GM23248 (cell line): ENCODE measurements around the gene PLA2G2D. TPM values are rescaled to one million over a fixed set of nuclear protein-coding genes. Genes with fewer than 3 reads are reported as not detected.

Experiments used
- DNase-seq: peaks from one replicate; pipeline ENCODE4 v3.0.0-alpha.2; 2015
- H2AFZ ChIP-seq: fragments of 200-600 bp; sonication (generic); 2 replicates; pipeline ENCODE4 v1.6.1; 2016; ENCODE audit warnings: antibody characterized with exemption
- H3F3A ChIP-seq: fragments of 200-600 bp; sonication (generic); 2 replicates; pipeline ENCODE4 v1.6.1; 2016; ENCODE audit warnings: mild to moderate bottlenecking, antibody characterized with exemption, mixed run types; ENCODE audit not compliant: insufficient read depth
- H3K27ac ChIP-seq: fragments of 200-600 bp; sonication (generic); 2 replicates; pipeline ENCODE4 v1.5.1; 2016; ENCODE audit warnings: mild to moderate bottlenecking
- H3K27me3 ChIP-seq: fragments of 200-600 bp; sonication (generic); replicated peaks from 2 replicates; pipeline ENCODE4 v1.6.1; 2016; ENCODE audit warnings: mild to moderate bottlenecking; ENCODE audit not compliant: insufficient read depth
- H3K36me3 ChIP-seq: fragments of 200-600 bp; sonication (generic); 2 replicates; pipeline ENCODE4 v1.6.1; 2016; ENCODE audit warnings: low read depth, mild to moderate bottlenecking
- H3K4me1 ChIP-seq: fragments of 200-600 bp; sonication (generic); 2 replicates; pipeline ENCODE4 v1.6.1; 2016; ENCODE audit warnings: mild to moderate bottlenecking; ENCODE audit not compliant: insufficient read depth
- H3K4me2 ChIP-seq: fragments of 200-600 bp; sonication (generic); one replicate; pipeline ENCODE4 v1.6.1; 2016; ENCODE audit warnings: mild to moderate bottlenecking; ENCODE audit not compliant: unreplicated experiment
- H3K4me3 ChIP-seq: fragments of 200-600 bp; sonication (generic); 2 replicates; pipeline ENCODE4 v1.5.1; 2016; ENCODE audit warnings: mild to moderate bottlenecking
- H3K79me2 ChIP-seq: fragments of 200-600 bp; sonication (generic); 2 replicates; pipeline ENCODE4 v1.6.1; 2016; ENCODE audit warnings: mild to moderate bottlenecking; ENCODE audit not compliant: insufficient read depth
- H3K9ac ChIP-seq: fragments of 200-600 bp; sonication (generic); 2 replicates; pipeline ENCODE4 v1.6.1; 2016; ENCODE audit warnings: mild to moderate bottlenecking
- H3K9me2 ChIP-seq: fragments of 200-600 bp; sonication (generic); 2 replicates; pipeline ENCODE4 v1.6.1; 2016; ENCODE audit warnings: mixed run types, mild to moderate bottlenecking, moderate library complexity; ENCODE audit not compliant: insufficient read depth
- H3K9me3 ChIP-seq: fragments of 200-600 bp; sonication (generic); one replicate; pipeline ENCODE4 v1.6.1; 2017; ENCODE audit warnings: low read depth
- H4K20me1 ChIP-seq: fragments of 200-600 bp; sonication (generic); 2 replicates; pipeline ENCODE4 v1.6.0; 2016; ENCODE audit not compliant: insufficient read depth
- EZH2 ChIP-seq: fragments of 200-600 bp; sonication (generic); IDR thresholded peaks from 2 replicates; pipeline ENCODE4 v1.6.1; 2018; ENCODE audit warnings: antibody characterized with exemption, mild to moderate bottlenecking; ENCODE audit not compliant: insufficient read depth, poor library complexity, severe bottlenecking
- EZH2phosphoT487 ChIP-seq: fragments of 200-600 bp; sonication (generic); IDR thresholded peaks from 2 replicates; pipeline ENCODE4 v1.6.1; 2018; ENCODE audit warnings: antibody characterized with exemption, moderate library complexity, mild to moderate bottlenecking, low read depth; ENCODE audit not compliant: insufficient read depth
- WGBS, 2 experiments: methylation state at CpG; one replicate each; pipeline ENCODE4 v1.1.6; 2015 to 2017; ENCODE audit warnings: low lambda C conversion rate in 2 of 2, low coverage in 1 of 2; ENCODE audit errors: missing lambda C conversion rate in 2 of 2; 5-methylcytosine and 5-hydroxymethylcytosine counted together
- in situ Hi-C: fragments of 300-500 bp; cut with MboI; formaldehyde crosslinking; loops from 2 replicates; pipeline ENCODE4 v1.15.0; 2020
- polyA plus RNA-seq: library from polyadenylated mRNA; unstranded; fragments of >200 nt; fragmentation: Nextera tagmentation; extraction: Ambion mirVana; gene quantifications from 2 replicates; pipeline ENCODE4 v1.2.1, GENCODE V29; 2016
- total RNA-seq: library from RNA; depleted of rRNA; stranded (reverse); fragments of >200 nt; shearing (Covaris generic); gene quantifications from 2 replicates; pipeline ENCODE4 v1.2.3, GENCODE V29; 2014

Gene PLA2G2D
- total and polyA plus RNA-seq, 2 experiments from 2014 or later = not detected

- Histone ChIP-seq H4K20me1 (no peaks in the 10 kb centered on the region), H3K4me1 (no peaks in the 10 kb centered on the region), H3K9me3 (no peaks in the 10 kb centered on the region), H3K27ac (no peak overlapping the region), H2AFZ (no peak overlapping the region), H3K9ac (no peak overlapping the region), H3K4me3 (no peak overlapping the region), H3K9me2 (no peaks in the 10 kb centered on the region), H3K4me2 (no peak overlapping the region), H3K79me2 (no peaks in the 10 kb centered on the region), H3K36me3 (no peaks in the 10 kb centered on the region), H3F3A (no peaks in the 10 kb centered on the region), H3K27me3 (0 out of 2 replicates have a peak, but pooled peaks cover 5% of the 10 kb centered on the region)
- DNase-seq = no peak
- in situ Hi-C loops = no loop called here
- no peak for TF ChIP-seq EZH2
- no peak for TF ChIP-seq EZH2phosphoT487
- WGBS, 2 experiments = 30 to 39% methylated on average over 6 of the region's 6 CpGs
Observed at GRCh38 chr1:20090641-20091040, 28.7 kb downstream of the PLA2G2D start.

DNA sequence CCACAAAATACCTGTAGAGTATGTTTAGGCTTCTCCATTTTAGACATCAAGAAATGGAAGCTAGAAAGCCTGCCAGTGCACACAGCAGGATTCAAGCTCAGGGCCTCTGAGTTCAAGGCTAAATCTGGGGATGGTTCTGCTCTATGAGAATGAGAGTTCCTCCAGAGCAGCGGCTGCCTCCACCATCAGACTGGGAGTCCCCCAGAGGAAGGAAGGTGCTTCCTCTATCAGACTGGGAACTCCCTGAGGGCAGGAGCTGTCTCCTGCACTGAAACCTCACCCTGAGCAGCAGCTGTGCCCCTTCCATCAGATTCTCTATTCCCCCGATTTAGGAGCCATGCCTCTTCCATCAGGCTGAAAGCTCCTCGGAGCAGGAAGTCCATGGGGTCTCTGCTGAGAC, 29.2 kb downstream of the PLA2G2D start:
- Histone ChIP-seq H3K9me3 (no peaks in the 10 kb centered on the region), H3K36me3 (no peaks in the 10 kb centered on the region), H3K4me2 (no peak overlapping the region), H3K4me3 (no peak overlapping the region), H4K20me1 (no peaks in the 10 kb centered on the region), H3K4me1 (no peaks in the 10 kb centered on the region), H3K27ac (no peak overlapping the region), H3K9ac (no peak overlapping the region), H2AFZ (no peak overlapping the region), H3K27me3 (0 out of 2 replicates have a peak, but pooled peaks cover 5% of the 10 kb centered on the region), H3K79me2 (no peaks in the 10 kb centered on the region), H3F3A (no peaks in the 10 kb centered on the region), H3K9me2 (no peaks in the 10 kb centered on the region)
- TF ChIP-seq EZH2phosphoT487 (no peak), EZH2 (no peak)
- DNase-seq = no peak
- 89 to 97% methylated on average over 3 of the region's 3 CpGs for WGBS, 2 experiments
- in situ Hi-C loops = no loop called here

GRCh38 chr1:20089328-20090077, 29.8 kb downstream of the PLA2G2D start:
- H3F3A ChIP-seq = no peaks in the 10 kb centered on the region
- H3K4me1 ChIP-seq = no peaks in the 10 kb centered on the region
- H3K79me2 ChIP-seq = no peaks in the 10 kb centered on the region
- no peaks in the 10 kb centered on the region for H3K36me3 ChIP-seq
- no peak overlapping the region for H2AFZ ChIP-seq
- 0 out of 2 replicates have a peak, but pooled peaks cover 5% of the 10 kb centered on the region for H3K27me3 ChIP-seq
- H3K9ac ChIP-seq = no peak overlapping the region
- H3K4me3 ChIP-seq = no peak overlapping the region
- no peaks in the 10 kb centered on the region for H3K9me3 ChIP-seq
- H4K20me1 ChIP-seq = no peaks in the 10 kb centered on the region
- TF ChIP-seq EZH2 = no peak
- no peak for TF ChIP-seq EZH2phosphoT487
- no peak overlapping the region for H3K4me2 ChIP-seq
- DNase-seq = no peak
- in situ Hi-C loops = no loop called here
- H3K27ac ChIP-seq = no peak overlapping the region
- 83 to 88% methylated on average over 19 of the region's 19 CpGs for WGBS, 2 experiments
- H3K9me2 ChIP-seq = no peaks in the 10 kb centered on the region

DNA sequence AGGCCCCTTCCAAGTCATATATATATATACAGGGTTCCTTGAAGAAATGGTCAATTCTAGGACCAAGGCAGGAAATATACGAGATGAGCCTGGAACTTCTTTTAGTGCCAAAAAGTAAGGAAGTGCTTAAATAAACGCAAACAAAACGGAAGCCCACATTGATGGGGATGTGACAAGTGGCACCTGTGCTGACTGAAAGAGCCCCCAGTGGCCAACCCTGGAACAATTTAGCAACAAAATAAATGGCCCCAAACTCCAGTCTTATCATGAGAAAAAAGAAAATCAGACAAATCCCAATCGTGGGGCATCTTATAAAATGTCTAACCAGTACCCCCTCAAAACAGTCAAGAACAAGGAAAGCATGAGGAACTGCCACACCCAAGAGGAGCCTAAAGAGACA, 31.7 kb downstream of the PLA2G2D start:
- 88 to 92% methylated on average over 4 of the region's 4 CpGs for WGBS, 2 experiments
- no peaks in the 10 kb centered on the region for H3K79me2 ChIP-seq
- in situ Hi-C loops = no loop called here

More for the DNA sequence above, 31.7 kb downstream of the PLA2G2D start:
- H3K27ac ChIP-seq = no peak overlapping the region
- no peaks in the 10 kb centered on the region for H3K9me3 ChIP-seq
- H3F3A ChIP-seq = no peaks in the 10 kb centered on the region
- no peaks in the 10 kb centered on the region for H3K36me3 ChIP-seq
- no peak overlapping the region for H3K9ac ChIP-seq
- no peak for TF ChIP-seq EZH2phosphoT487
- TF ChIP-seq EZH2 = no peak
- H4K20me1 ChIP-seq = no peaks in the 10 kb centered on the region
- no peak overlapping the region for H3K4me3 ChIP-seq
- H3K27me3 ChIP-seq = 0 out of 2 replicates have a peak, but pooled peaks cover 5% of the 10 kb centered on the region
- H3K4me2 ChIP-seq = no peak overlapping the region
- H3K9me2 ChIP-seq = no peaks in the 10 kb centered on the region
- H2AFZ ChIP-seq = no peak overlapping the region
- DNase-seq = no peak
- H3K4me1 ChIP-seq = no peaks in the 10 kb centered on the region
